Sigmoid colon (tissue), 4 donors: ENCODE measurements around the gene RNF157.

Experiments
- CTCF ChIP-seq, 4 experiments: fragments of 450-650 bp in 3 of 4; fragments of 200-600 bp in 1 of 4; IDR thresholded peaks; one replicate each; pipeline ENCODE4 v1.5.1; 2016 to 2019; ENCODE audit warnings: antibody characterized with exemption in 4 of 4, mild to moderate bottlenecking in 3 of 4, moderate library complexity in 2 of 4
- EP300 ChIP-seq, 4 donors: sonication (generic); formaldehyde crosslinking; IDR thresholded peaks; one replicate each; pipeline ENCODE4 v1.6.1; 2017; ENCODE audit warnings: antibody characterized with exemption in 4 of 4
- POLR2A ChIP-seq, 2 donors: fragments of 450-650 bp; IDR thresholded peaks; one replicate each; pipeline ENCODE4 v1.6.1; 2016; ENCODE audit warnings: antibody characterized with exemption in 2 of 2, mild to moderate bottlenecking in 2 of 2, moderate library complexity in 2 of 2

- TF ChIP-seq EP300 (IDR thresholded peaks at IDR 0.05) (no peak), POLR2A (IDR thresholded peaks at IDR 0.05) (no peak), CTCF (IDR thresholded peaks at IDR 0.05) (peak in 2 of 4 experiments; percentile 1 to 3)
These were observed 92.3 kb downstream of the RNF157 start for GRCh38 chr17:76148015-76148326.
